ENCODE results near the gene SYT5. TPM values are rescaled to one million over a fixed set of nuclear protein-coding genes. Genes with fewer than 3 reads are reported as not detected.
A peak's percentile ranks its signal among the peaks of the same experiment; 100 is the strongest.

SYT5 gene
- total and polyA plus RNA-seq, 9 of the 15 experiments (the other 6 are each of a cell fraction or from before 2014, with no cell fraction given): 1.3 to 20.9 (median 8.8) TPM

- Histone ChIP-seq H3K27me3 (ENCODE audit: control insufficient read depth in 2 of 2, insufficient read depth in 2 of 2, low read length in 2 of 2) (no peaks in the 10 kb centered on the region), H3K9me1 (ENCODE audit: control insufficient read depth, insufficient read depth, low read length) (no peaks in the 10 kb centered on the region), H3K4me1 (replicated peaks in 1 of 2; ENCODE audit: control insufficient read depth in 2 of 2, insufficient read depth in 2 of 2, low read length in 2 of 2) (peaks cover 32 to 48% of the 10 kb centered on the region in 2 experiments), H3K36me3 (ENCODE audit: control insufficient read depth, insufficient read depth, low read length) (no peaks in the 10 kb centered on the region), H3K9ac (ENCODE audit: insufficient read depth in 1 of 2, low read depth in 2 of 2, low read length in 2 of 2) (peak overlapping the region; percentile 72 to 94), H4K20me1 (replicated peaks; ENCODE audit: control insufficient read depth, insufficient read depth, low read length) (peaks cover 6% of the 10 kb centered on the region; the same call in 1 of the 2 replicates), H3K4me2 (ENCODE audit: insufficient read depth, low read length) (peak overlapping the region; percentile 88), H2AFZ (ENCODE audit: low read depth, low read length) (peak overlapping the region; percentile 95), H3K4me3 (peak overlapping the region; percentile 60), H3K79me2 (ENCODE audit: control insufficient read depth, insufficient read depth, low read length) (no peaks in the 10 kb centered on the region; the same call in 2 of the 3 replicates), H3K27ac (ENCODE audit: extremely low read depth, low read depth, low read length) (peak overlapping the region; percentile 75), H3K9me3 (replicated peaks; ENCODE audit: control insufficient read depth, insufficient read depth, low read depth, low read length) (no peaks in the 10 kb centered on the region)
- ATAC-seq (peak; percentile 5), FAIRE-seq (no peak), DNase-seq (ENCODE audit: extremely low read depth in 1 of 4, low spot score in 3 of 4) (peak in 1 of 4 experiments; percentile 21)
- BruUV-seq (replicated peaks): TSS peak; percentile 76
- in situ Hi-C loops (cut with MboI) (loop anchor here (25.0 kb wide), 1 partner anchor 963 kb away; the partner anchor contains the start of gene ZNF444), intact Hi-C loops (cut with micrococcal nuclease) (no loop called here)
- POLR2A ChIA-PET: interaction anchor here (0.5 to 2.7 kb wide), 12 partner anchors 8 to 279 kb away, joined by 3 to 19 read pairs (median 4); partner anchors contain the start of genes DNAAF3, PPP6R1, PTPRH and UBE2S
- CTCF ChIA-PET (ENCODE audit: low intra/inter-chr PET ratio): no interaction called here
- 0% methylated on average over 17 of the region's 21 CpGs for WGBS (ENCODE audit: insufficient coverage, low coverage, missing lambda C conversion rate)
- TF ChIP-seq NFYB (IDR thresholded peaks at IDR 0.05; ENCODE audit: extremely low read depth, insufficient read length) (peak; percentile 16), MGA (IDR thresholded peaks at IDR 0.05) (peak; percentile 26), MNT (conservative IDR thresholded peaks at IDR 0.05) (peak in 1 of 2 experiments; percentile 45; a peak in 1 of 4 replicates)
These were observed 5.5 kb downstream of the SYT5 start for GRCh38 chr19:55174425-55175116.
